ENCODE results near the gene PLXNA2. TPM values are rescaled to one million over a fixed set of nuclear protein-coding genes. Genes with fewer than 3 reads are reported as not detected.

PLXNA2 gene
- total and polyA plus RNA-seq, 2 donors (not counting 1 experiment from before 2014, with no cell fraction given): 0.31 to 1.2 TPM

GRCh38 chr1:208209896-208210589 lies 34.1 kb downstream of the PLXNA2 start:
- H2AFZ ChIP-seq (ENCODE audit: insufficient read depth, low read depth, low read length, poor library complexity, severe bottlenecking): no peak overlapping the region
- H3K9me3 Mint-ChIP-seq (ENCODE audit: insufficient read depth): no peaks in the 10 kb centered on the region
- POLR2A ChIA-PET: no interaction called here
- H3K27ac ChIP-seq (ENCODE audit: low read length in 2 of 2): no peak overlapping the region
- intact Hi-C loops (cut with micrococcal nuclease): no loop called here
- H3K36me3 ChIP-seq (replicated peaks in 1 of 2; ENCODE audit: control extremely low read depth in 1 of 2, control insufficient read depth in 1 of 2, extremely low read depth in 1 of 2, insufficient read depth in 2 of 2, low read length in 1 of 2): no peaks in the 10 kb centered on the region
- peaks cover 0 to 3% (median 0%) of the 10 kb centered on the region in 3 donors for H3K9me3 ChIP-seq (ENCODE audit: control extremely low read depth in 1 of 3, control insufficient read depth in 2 of 3, insufficient read depth in 1 of 3, low read length in 2 of 3)
- DNase-seq: no peak
- no peaks in the 10 kb centered on the region for H3K27me3 ChIP-seq (replicated peaks in 1 of 4; ENCODE audit: control extremely low read depth in 1 of 4, control insufficient read depth in 3 of 4, insufficient read depth in 4 of 4, low read length in 3 of 4)
- no peaks in the 10 kb centered on the region for H3K27me3 Mint-ChIP-seq
- ATAC-seq (ENCODE audit: low read depth): no peak
- no peak for TF ChIP-seq EZH2 (IDR thresholded peaks at IDR 0.05; ENCODE audit: borderline replicate concordance, insufficient read depth, low read depth, low read length, poor library complexity, severe bottlenecking)
- no peak for TF ChIP-seq CTCF (IDR thresholded peaks at IDR 0.05)
- no peak overlapping the region for H3K4me3 ChIP-seq (ENCODE audit: control extremely low read depth in 1 of 5, extremely low read depth in 1 of 5, insufficient read depth in 1 of 5, low read depth in 2 of 5, low read length in 4 of 5)
- CTCF ChIA-PET: no interaction called here
- H3K4me2 ChIP-seq (replicated peaks; ENCODE audit: low read depth, low read length, poor library complexity, severe bottlenecking): no peak overlapping the region
- no peaks in the 10 kb centered on the region for H3K79me2 ChIP-seq (ENCODE audit: control insufficient read depth, insufficient read depth, low read length)
- H3K27ac Mint-ChIP-seq: no peak overlapping the region
- no peaks in the 10 kb centered on the region for H3K4me1 ChIP-seq (ENCODE audit: control insufficient read depth in 2 of 2, insufficient read depth in 2 of 2, low read length in 2 of 2)
- WGBS (ENCODE audit: insufficient coverage): 83% methylated on average over 4 of the region's 9 CpGs
- no peak overlapping the region for H3K9ac ChIP-seq (ENCODE audit: low read length)
- no peaks in the 10 kb centered on the region for H3K4me1 Mint-ChIP-seq
- no peaks in the 10 kb centered on the region for H4K20me1 ChIP-seq (ENCODE audit: control insufficient read depth, insufficient read depth, low read length, poor library complexity, severe bottlenecking)
- H3K4me3 Mint-ChIP-seq: no peak overlapping the region

DNA sequence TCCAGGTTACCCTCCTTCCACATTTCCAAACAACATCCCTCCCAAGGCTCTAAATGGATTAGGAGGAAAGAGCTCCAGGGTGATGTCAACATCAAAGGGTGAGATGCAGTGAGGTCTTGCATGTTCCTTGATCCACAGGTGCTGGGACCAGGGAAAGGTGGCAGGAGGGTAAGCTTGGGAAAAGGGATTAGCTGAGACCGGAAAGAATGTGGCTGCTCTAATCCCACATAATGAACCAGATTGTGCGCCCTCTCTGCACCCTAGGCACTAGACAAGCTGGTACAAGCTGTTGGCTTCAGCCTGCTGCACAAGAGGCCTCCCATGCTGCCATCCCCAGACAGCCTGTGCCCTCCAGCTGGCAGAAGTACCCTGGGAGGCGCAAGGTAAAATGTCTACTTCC lies 34.9 kb downstream of the PLXNA2 start:
- TF ChIP-seq EZH2 (IDR thresholded peaks at IDR 0.05; ENCODE audit: borderline replicate concordance, insufficient read depth, low read depth, low read length, poor library complexity, severe bottlenecking): no peak
- no peak for TF ChIP-seq CTCF (IDR thresholded peaks at IDR 0.05)
- POLR2A ChIA-PET: no interaction called here

More for the DNA sequence above, 34.9 kb downstream of the PLXNA2 start:
- DNase-seq (no peak), ATAC-seq (ENCODE audit: low read depth) (no peak)
- H3K79me2 ChIP-seq (ENCODE audit: control insufficient read depth, insufficient read depth, low read length): no peaks in the 10 kb centered on the region
- no peaks in the 10 kb centered on the region for H4K20me1 ChIP-seq (ENCODE audit: control insufficient read depth, insufficient read depth, low read length, poor library complexity, severe bottlenecking)
- 90% methylated on average over 2 of the region's 3 CpGs for WGBS (ENCODE audit: insufficient coverage)
- H3K4me1 Mint-ChIP-seq: no peaks in the 10 kb centered on the region
- no peak overlapping the region for H3K4me3 ChIP-seq (ENCODE audit: control extremely low read depth in 1 of 5, extremely low read depth in 1 of 5, insufficient read depth in 1 of 5, low read depth in 2 of 5, low read length in 4 of 5)
- no peaks in the 10 kb centered on the region for H3K4me1 ChIP-seq (ENCODE audit: control insufficient read depth in 2 of 2, insufficient read depth in 2 of 2, low read length in 2 of 2)
- no peak overlapping the region for H3K4me3 Mint-ChIP-seq
- no peaks in the 10 kb centered on the region for H3K27me3 ChIP-seq (replicated peaks in 1 of 4; ENCODE audit: control extremely low read depth in 1 of 4, control insufficient read depth in 3 of 4, insufficient read depth in 4 of 4, low read length in 3 of 4)
- H2AFZ ChIP-seq (ENCODE audit: insufficient read depth, low read depth, low read length, poor library complexity, severe bottlenecking): no peak overlapping the region
- no peak overlapping the region for H3K27ac ChIP-seq (ENCODE audit: low read length in 2 of 2)
- H3K9me3 Mint-ChIP-seq (ENCODE audit: insufficient read depth): no peaks in the 10 kb centered on the region
- intact Hi-C loops (cut with micrococcal nuclease): no loop called here
- H3K9ac ChIP-seq (ENCODE audit: low read length): no peak overlapping the region
- no peaks in the 10 kb centered on the region for H3K27me3 Mint-ChIP-seq
- H3K27ac Mint-ChIP-seq: no peak overlapping the region
- no peaks in the 10 kb centered on the region for H3K36me3 ChIP-seq (replicated peaks in 1 of 2; ENCODE audit: control extremely low read depth in 1 of 2, control insufficient read depth in 1 of 2, extremely low read depth in 1 of 2, insufficient read depth in 2 of 2, low read length in 1 of 2)
- H3K4me2 ChIP-seq (replicated peaks; ENCODE audit: low read depth, low read length, poor library complexity, severe bottlenecking): no peak overlapping the region
- CTCF ChIA-PET: no interaction called here
- peaks cover 0 to 3% (median 0%) of the 10 kb centered on the region in 3 donors for H3K9me3 ChIP-seq (ENCODE audit: control extremely low read depth in 1 of 3, control insufficient read depth in 2 of 3, insufficient read depth in 1 of 3, low read length in 2 of 3)
